Tibial nerve (tissue), 4 donors: Measurements from ENCODE around the gene KIF3B.

Experiments used
- EP300 ChIP-seq, 2 donors: sonication (generic); formaldehyde crosslinking; IDR thresholded peaks; one replicate each; pipeline ENCODE4 v1.6.1; 2017; ENCODE audit warnings: antibody characterized with exemption in 2 of 2, mild to moderate bottlenecking in 1 of 2
- TF ChIP-seq, protein P1 (sequence below), 5 experiments: fragments of 200-600 bp in 3 of 5; fragments of 450-650 bp in 2 of 5; sonication (generic) in 3 of 5; IDR thresholded peaks; one replicate each; pipeline ENCODE4 v1.5.1; 2016 to 2019; ENCODE audit warnings: antibody characterized with exemption in 5 of 5, mild to moderate bottlenecking in 3 of 5, moderate library complexity in 2 of 5

DNA sequence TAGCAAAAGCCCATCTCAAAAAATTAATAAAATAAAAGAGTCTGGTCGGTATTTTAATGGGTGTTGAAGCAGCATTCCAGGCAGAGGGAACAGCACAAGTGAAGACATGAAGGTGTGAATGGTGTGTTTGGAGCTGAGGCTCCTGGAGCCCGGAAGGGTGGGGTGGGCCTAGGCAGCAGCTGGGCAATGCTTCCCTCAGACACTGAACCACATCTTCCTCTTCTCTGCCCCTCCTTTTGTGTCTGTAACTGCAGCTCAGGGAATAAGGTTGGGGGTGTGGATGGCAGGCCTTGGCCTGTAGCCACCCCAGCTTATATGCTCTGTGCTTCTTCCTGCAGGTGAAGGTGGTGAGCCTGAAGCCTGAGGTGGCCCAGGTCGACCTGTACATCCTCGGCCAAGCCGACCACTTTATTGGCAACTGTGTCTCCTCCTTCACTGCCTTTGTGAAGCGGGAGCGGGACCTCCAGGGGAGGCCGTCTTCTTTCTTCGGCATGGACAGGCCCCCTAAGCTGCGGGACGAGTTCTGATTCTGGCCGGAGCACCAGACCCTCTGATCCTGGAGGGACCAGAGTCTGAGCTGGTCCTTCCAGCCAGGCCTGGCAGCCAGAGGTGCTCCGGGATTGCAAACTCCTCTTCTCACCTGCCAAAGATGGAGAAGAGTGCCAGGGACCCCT is 43.2 kb upstream of the KIF3B start:
- TF ChIP-seq EP300 (IDR thresholded peaks at IDR 0.05), result no peak
- TF ChIP-seq, protein P1, sequence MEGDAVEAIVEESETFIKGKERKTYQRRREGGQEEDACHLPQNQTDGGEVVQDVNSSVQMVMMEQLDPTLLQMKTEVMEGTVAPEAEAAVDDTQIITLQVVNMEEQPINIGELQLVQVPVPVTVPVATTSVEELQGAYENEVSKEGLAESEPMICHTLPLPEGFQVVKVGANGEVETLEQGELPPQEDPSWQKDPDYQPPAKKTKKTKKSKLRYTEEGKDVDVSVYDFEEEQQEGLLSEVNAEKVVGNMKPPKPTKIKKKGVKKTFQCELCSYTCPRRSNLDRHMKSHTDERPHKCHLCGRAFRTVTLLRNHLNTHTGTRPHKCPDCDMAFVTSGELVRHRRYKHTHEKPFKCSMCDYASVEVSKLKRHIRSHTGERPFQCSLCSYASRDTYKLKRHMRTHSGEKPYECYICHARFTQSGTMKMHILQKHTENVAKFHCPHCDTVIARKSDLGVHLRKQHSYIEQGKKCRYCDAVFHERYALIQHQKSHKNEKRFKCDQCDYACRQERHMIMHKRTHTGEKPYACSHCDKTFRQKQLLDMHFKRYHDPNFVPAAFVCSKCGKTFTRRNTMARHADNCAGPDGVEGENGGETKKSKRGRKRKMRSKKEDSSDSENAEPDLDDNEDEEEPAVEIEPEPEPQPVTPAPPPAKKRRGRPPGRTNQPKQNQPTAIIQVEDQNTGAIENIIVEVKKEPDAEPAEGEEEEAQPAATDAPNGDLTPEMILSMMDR (IDR thresholded peaks at IDR 0.05), result no peak
